AG09319 (cell line): ENCODE measurements around the gene ASAH2B.

Experiments
- DNase-seq: peaks from one replicate; pipeline ENCODE4 v3.0.0-alpha.2; 2010; ENCODE audit warnings: low read depth; ENCODE audit errors: extremely low read depth
- CTCF ChIP-seq: IDR thresholded peaks from 2 replicates; pipeline ENCODE4 v1.5.1; 2011; ENCODE audit warnings: low read depth, mild to moderate bottlenecking, inconsistent platforms, low read length, moderate library complexity

The ASAH2B gene

GRCh38 chr10:50788951-50789945 is 49.5 kb downstream of the ASAH2B start:
- peak; percentile 44 for TF ChIP-seq CTCF
- no peak for DNase-seq

- no peak for TF ChIP-seq CTCF
Observed at GRCh38 chr10:50794490-50794889, 54.8 kb downstream of the ASAH2B start.

GRCh38 chr10:50796693-50797092 is 57.0 kb downstream of the ASAH2B start:
- DNase-seq, result no peak
- no peak for TF ChIP-seq CTCF

More at GRCh38 chr10:50794490-50794889, 54.8 kb downstream of the ASAH2B start:
- DNase-seq, result no peak

- no peak for TF ChIP-seq CTCF
- no peak for DNase-seq
Observed at GRCh38 chr10:50798297-50798696, 58.6 kb downstream of the ASAH2B start.

- no peak for TF ChIP-seq CTCF
- DNase-seq, result no peak
Observed at GRCh38 chr10:50799595-50799994, 59.9 kb downstream of the ASAH2B start.

GRCh38 chr10:50805981-50806622 is 66.4 kb downstream of the ASAH2B start:
- TF ChIP-seq CTCF, result no peak
- no peak for DNase-seq
